ENCODE measurements around the gene ATP5PD.

Gene ATP5PD

DNA sequence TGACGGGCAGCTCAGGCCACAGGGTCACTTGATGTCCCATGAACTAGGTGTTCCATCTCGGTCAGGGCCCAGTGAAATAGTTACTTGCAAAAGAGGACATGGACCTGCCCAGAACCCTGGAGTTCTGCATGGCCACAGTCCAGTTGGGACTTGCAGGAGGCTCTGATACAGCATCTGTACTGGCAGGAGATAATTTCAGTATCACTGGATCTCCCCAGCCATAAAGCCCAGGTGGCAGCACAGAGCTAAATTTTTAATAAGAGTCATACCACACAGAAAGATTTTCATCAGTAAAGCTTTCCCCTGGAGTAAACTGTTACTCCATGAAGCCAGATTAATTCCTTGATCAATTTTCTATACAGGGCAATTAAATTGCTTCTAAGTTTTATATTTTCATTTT is 23.0 kb upstream of the ATP5PD start:
- H3K9ac ChIP-seq: no peak overlapping the region
- no peak overlapping the region for H3K27ac ChIP-seq
- no peaks in the 10 kb centered on the region for H3K4me1 ChIP-seq
- no peaks in the 10 kb centered on the region for H3K9me3 ChIP-seq (ENCODE audit: control insufficient read depth, low read length)
- H3K4me3 ChIP-seq (ENCODE audit: low read depth, low read length): no peak overlapping the region
- H3K36me3 ChIP-seq (ENCODE audit: control insufficient read depth, insufficient read depth, low read length): no peaks in the 10 kb centered on the region
- no peaks in the 10 kb centered on the region for H3K79me2 ChIP-seq
- TF ChIP-seq, protein P1, sequence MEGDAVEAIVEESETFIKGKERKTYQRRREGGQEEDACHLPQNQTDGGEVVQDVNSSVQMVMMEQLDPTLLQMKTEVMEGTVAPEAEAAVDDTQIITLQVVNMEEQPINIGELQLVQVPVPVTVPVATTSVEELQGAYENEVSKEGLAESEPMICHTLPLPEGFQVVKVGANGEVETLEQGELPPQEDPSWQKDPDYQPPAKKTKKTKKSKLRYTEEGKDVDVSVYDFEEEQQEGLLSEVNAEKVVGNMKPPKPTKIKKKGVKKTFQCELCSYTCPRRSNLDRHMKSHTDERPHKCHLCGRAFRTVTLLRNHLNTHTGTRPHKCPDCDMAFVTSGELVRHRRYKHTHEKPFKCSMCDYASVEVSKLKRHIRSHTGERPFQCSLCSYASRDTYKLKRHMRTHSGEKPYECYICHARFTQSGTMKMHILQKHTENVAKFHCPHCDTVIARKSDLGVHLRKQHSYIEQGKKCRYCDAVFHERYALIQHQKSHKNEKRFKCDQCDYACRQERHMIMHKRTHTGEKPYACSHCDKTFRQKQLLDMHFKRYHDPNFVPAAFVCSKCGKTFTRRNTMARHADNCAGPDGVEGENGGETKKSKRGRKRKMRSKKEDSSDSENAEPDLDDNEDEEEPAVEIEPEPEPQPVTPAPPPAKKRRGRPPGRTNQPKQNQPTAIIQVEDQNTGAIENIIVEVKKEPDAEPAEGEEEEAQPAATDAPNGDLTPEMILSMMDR (IDR thresholded peaks at IDR 0.05): peak; percentile 41
- H3K27me3 ChIP-seq (ENCODE audit: control insufficient read depth, insufficient read depth, low read length): no peaks in the 10 kb centered on the region
- no peak overlapping the region for H3K4me2 ChIP-seq (ENCODE audit: low read length)
- no peak overlapping the region for H2AFZ ChIP-seq

DNA sequence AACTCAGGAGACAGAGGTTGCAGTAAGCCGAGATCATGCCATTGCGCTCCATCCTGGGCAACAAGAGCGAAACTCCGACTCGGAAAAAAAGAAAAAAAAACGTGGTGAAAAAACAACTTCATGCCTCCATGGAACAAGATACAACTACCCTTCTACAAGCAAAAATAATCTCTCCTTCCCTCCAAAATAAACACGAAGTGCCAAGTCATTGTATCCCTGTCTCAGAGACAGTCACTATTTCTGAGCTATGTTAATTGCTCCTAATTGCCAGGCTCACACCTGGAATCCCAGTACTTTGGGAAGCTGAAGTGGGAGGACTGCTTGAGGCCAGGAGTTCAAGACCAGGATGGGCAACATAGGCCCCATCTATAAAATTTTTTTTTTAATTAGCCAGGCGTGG is 22.0 kb upstream of the ATP5PD start:
- Histone ChIP-seq H2AFZ (no peak overlapping the region), H3K4me2 (ENCODE audit: low read length) (no peak overlapping the region), H3K79me2 (no peaks in the 10 kb centered on the region), H3K9me3 (ENCODE audit: control insufficient read depth, low read length) (no peaks in the 10 kb centered on the region), H3K27me3 (ENCODE audit: control insufficient read depth, insufficient read depth, low read length) (no peaks in the 10 kb centered on the region), H3K9ac (no peak overlapping the region), H3K4me3 (ENCODE audit: low read depth, low read length) (no peak overlapping the region), H3K36me3 (ENCODE audit: control insufficient read depth, insufficient read depth, low read length) (no peaks in the 10 kb centered on the region), H3K4me1 (no peaks in the 10 kb centered on the region), H3K27ac (no peak overlapping the region)
- TF ChIP-seq, protein P1 (IDR thresholded peaks at IDR 0.05): no peak

GRCh38 chr17:75067856-75068255 is 21.1 kb upstream of the ATP5PD start:
- Histone ChIP-seq H3K9me3 (ENCODE audit: control insufficient read depth, low read length) (no peaks in the 10 kb centered on the region), H3K4me1 (no peaks in the 10 kb centered on the region), H3K4me2 (ENCODE audit: low read length) (no peak overlapping the region), H3K9ac (no peak overlapping the region), H2AFZ (no peak overlapping the region), H3K27ac (no peak overlapping the region), H3K36me3 (ENCODE audit: control insufficient read depth, insufficient read depth, low read length) (no peaks in the 10 kb centered on the region), H3K4me3 (ENCODE audit: low read depth, low read length) (no peak overlapping the region), H3K27me3 (ENCODE audit: control insufficient read depth, insufficient read depth, low read length) (no peaks in the 10 kb centered on the region), H3K79me2 (no peaks in the 10 kb centered on the region)
- TF ChIP-seq, protein P1 (IDR thresholded peaks at IDR 0.05): no peak

GRCh38 chr17:75065562-75066151 is 18.9 kb upstream of the ATP5PD start:
- no peak overlapping the region for H3K4me2 ChIP-seq (ENCODE audit: low read length)
- H3K27me3 ChIP-seq (ENCODE audit: control insufficient read depth, insufficient read depth, low read length): no peaks in the 10 kb centered on the region
- H3K9me3 ChIP-seq (ENCODE audit: control insufficient read depth, low read length): no peaks in the 10 kb centered on the region
- H3K79me2 ChIP-seq: no peaks in the 10 kb centered on the region
- H3K4me1 ChIP-seq: no peaks in the 10 kb centered on the region
- no peak overlapping the region for H3K4me3 ChIP-seq (ENCODE audit: low read depth, low read length)
- no peak overlapping the region for H2AFZ ChIP-seq
- no peak overlapping the region for H3K9ac ChIP-seq
- TF ChIP-seq, protein P1 (IDR thresholded peaks at IDR 0.05): no peak
- no peaks in the 10 kb centered on the region for H3K36me3 ChIP-seq (ENCODE audit: control insufficient read depth, insufficient read depth, low read length)
- H3K27ac ChIP-seq: no peak overlapping the region

DNA sequence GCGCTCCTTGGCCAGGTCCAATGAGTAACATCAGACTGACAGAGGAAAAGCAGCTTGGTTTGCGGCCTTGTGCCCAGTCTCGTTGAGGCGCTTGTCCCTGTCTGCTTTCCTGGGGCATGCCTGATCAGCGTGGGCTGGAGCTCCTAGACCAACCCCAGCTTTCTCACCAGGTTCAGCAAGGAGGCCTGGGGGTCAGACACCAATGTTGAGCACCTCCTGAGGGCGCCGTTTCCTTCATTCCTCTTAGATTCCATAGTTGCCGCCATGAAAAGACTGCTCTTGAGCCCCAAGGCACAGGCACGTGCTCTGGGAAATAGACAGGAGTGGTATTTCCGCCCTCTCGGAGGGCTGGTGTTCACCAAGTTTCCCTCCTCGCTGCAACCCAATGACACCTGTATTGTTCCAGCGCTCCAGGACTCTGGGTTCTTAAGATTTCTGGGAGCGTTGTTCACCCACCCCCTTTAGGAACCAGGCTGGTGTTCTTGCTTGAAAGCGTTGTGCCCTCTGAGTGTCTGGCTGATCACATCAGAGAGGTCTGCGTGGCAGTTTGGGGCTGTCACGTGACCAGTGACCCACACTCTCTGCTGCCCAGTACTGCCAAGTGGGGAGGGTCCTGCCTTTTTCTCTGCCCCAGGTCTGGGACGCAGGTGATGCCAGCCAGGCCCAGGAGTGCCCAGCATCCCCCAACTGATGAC is 18.2 kb upstream of the ATP5PD start:
- TF ChIP-seq, protein P1 (IDR thresholded peaks at IDR 0.05): no peak
- no peak overlapping the region for H2AFZ ChIP-seq
- no peak overlapping the region for H3K9ac ChIP-seq
- no peaks in the 10 kb centered on the region for H3K79me2 ChIP-seq
- H3K36me3 ChIP-seq (ENCODE audit: control insufficient read depth, insufficient read depth, low read length): no peaks in the 10 kb centered on the region
- H3K27me3 ChIP-seq (ENCODE audit: control insufficient read depth, insufficient read depth, low read length): no peaks in the 10 kb centered on the region
- no peak overlapping the region for H3K27ac ChIP-seq
- no peaks in the 10 kb centered on the region for H3K4me1 ChIP-seq
- H3K4me3 ChIP-seq (ENCODE audit: low read depth, low read length): no peak overlapping the region
- no peak overlapping the region for H3K4me2 ChIP-seq (ENCODE audit: low read length)
- H3K9me3 ChIP-seq (ENCODE audit: control insufficient read depth, low read length): no peaks in the 10 kb centered on the region

Data from parathyroid adenoma (tissue), 2 donors.